ENCODE results near the gene SLC25A39. TPM values are rescaled to one million over a fixed set of nuclear protein-coding genes. Genes with fewer than 3 reads are reported as not detected.

SLC25A39 gene
- total and polyA plus RNA-seq, 2 of the 13 experiments (the other 11 are each of a cell fraction or from before 2014, with no cell fraction given), result 144 to 151 TPM

- ChIA-PET POLR2A (interaction anchor here (0.8 kb wide), 1 partner anchor 139 kb away, joined by 3 read pairs; the partner anchor contains the start of gene ATXN7L3), CTCF (ENCODE audit: low intra/inter-chr PET ratio, low total read pairs) (no interaction called here)
- no peak overlapping the region for H2AFZ ChIP-seq (ENCODE audit: low read length)
- peaks cover 2 to 32% of the 10 kb centered on the region in 2 experiments; a peak in 4 of 5 replicates for H3K27me3 ChIP-seq (ENCODE audit: control insufficient read depth in 1 of 2, insufficient read depth in 2 of 2, low read length in 2 of 2)
- no TSS peak for BruUV-seq (replicated peaks)
- TF ChIP-seq BHLHE40 (IDR thresholded peaks at IDR 0.05; ENCODE audit: low read length), result peak; percentile 32; the same call in 1 of the 2 replicates
- no peak for TF ChIP-seq ZNF576 (CRISPR knock-in tag; IDR thresholded peaks at IDR 0.05)
- no peak for DNase-seq (ENCODE audit: low spot score)
- H3K4me3 ChIP-seq (replicated peaks in 1 of 3; ENCODE audit: insufficient read depth in 1 of 3, low read depth in 2 of 3, low read length in 3 of 3), result no peak overlapping the region; a peak in 1 of 6 replicates
- no peak overlapping the region for H3K27ac ChIP-seq (ENCODE audit: extremely low read length, insufficient read depth, low read length)
- no peak for ATAC-seq
- no peak for FAIRE-seq
- no peak overlapping the region for H3K9ac ChIP-seq (ENCODE audit: insufficient read depth, low read depth, low read length)
- 26% methylated on average over 3 of the region's 6 CpGs for WGBS (ENCODE audit: low lambda C conversion rate)
- peaks cover 19% of the 10 kb centered on the region for H3K4me1 ChIP-seq (ENCODE audit: insufficient read depth, low read length)
- H3K36me3 ChIP-seq (replicated peaks in 1 of 2; ENCODE audit: control insufficient read depth in 1 of 2, insufficient read depth in 2 of 2, low read length in 2 of 2), result no peaks in the 10 kb centered on the region
- no peak overlapping the region for H3K4me2 ChIP-seq (ENCODE audit: low read depth, low read length)
- H3K9me3 ChIP-seq (ENCODE audit: low read length), result no peaks in the 10 kb centered on the region
- no peaks in the 10 kb centered on the region for H3K79me2 ChIP-seq (ENCODE audit: insufficient read depth, low read length)
- in situ Hi-C loops (cut with HindIII; ENCODE audit: extremely low pct_ligation_motif_present, low pct_unique_long_range_greater_than_20kb), result no loop called here
- intact Hi-C loops (cut with micrococcal nuclease; ENCODE audit: unreplicated experiment), result no loop called here
- H4K20me1 ChIP-seq (ENCODE audit: insufficient read depth, low read length), result no peaks in the 10 kb centered on the region
Observed at GRCh38 chr17:44338702-44339101, 14.1 kb upstream of the SLC25A39 start.

- Histone ChIP-seq H3K79me2 (ENCODE audit: insufficient read depth, low read length) (no peaks in the 10 kb centered on the region), H3K4me1 (ENCODE audit: insufficient read depth, low read length) (peaks cover 22% of the 10 kb centered on the region), H3K4me2 (ENCODE audit: low read depth, low read length) (no peak overlapping the region), H3K27ac (ENCODE audit: extremely low read length, insufficient read depth, low read length) (no peak overlapping the region), H3K9me3 (ENCODE audit: low read length) (no peaks in the 10 kb centered on the region), H3K36me3 (replicated peaks in 1 of 2; ENCODE audit: control insufficient read depth in 1 of 2, insufficient read depth in 2 of 2, low read length in 2 of 2) (no peaks in the 10 kb centered on the region), H4K20me1 (ENCODE audit: insufficient read depth, low read length) (no peaks in the 10 kb centered on the region), H3K27me3 (ENCODE audit: control insufficient read depth in 1 of 2, insufficient read depth in 2 of 2, low read length in 2 of 2) (peaks cover 2 to 40% of the 10 kb centered on the region in 2 experiments), H2AFZ (ENCODE audit: low read length) (no peak overlapping the region), H3K4me3 (replicated peaks in 1 of 3; ENCODE audit: insufficient read depth in 1 of 3, low read depth in 2 of 3, low read length in 3 of 3) (no peak overlapping the region), H3K9ac (ENCODE audit: insufficient read depth, low read depth, low read length) (no peak overlapping the region)
- in situ Hi-C loops (cut with HindIII; ENCODE audit: extremely low pct_ligation_motif_present, low pct_unique_long_range_greater_than_20kb), result no loop called here
- ATAC-seq (no peak), FAIRE-seq (no peak), DNase-seq (ENCODE audit: low spot score) (no peak)
- no TSS peak for BruUV-seq (replicated peaks)
- intact Hi-C loops (cut with micrococcal nuclease; ENCODE audit: unreplicated experiment), result no loop called here
- no peak for TF ChIP-seq ZMYM3 (CRISPR knock-in tag; IDR thresholded peaks at IDR 0.05)
- no peak for TF ChIP-seq BHLHE40 (IDR thresholded peaks at IDR 0.05; ENCODE audit: low read length)
- TF ChIP-seq ZNF549 (CRISPR knock-in tag; IDR thresholded peaks at IDR 0.05), result no peak
- no peak for TF ChIP-seq FOXA3 (CRISPR knock-in tag; IDR thresholded peaks at IDR 0.05)
- no peak for TF ChIP-seq LRRFIP1 (CRISPR knock-in tag; conservative IDR thresholded peaks at IDR 0.05)
- TF ChIP-seq SALL1 (CRISPR knock-in tag; IDR thresholded peaks at IDR 0.05), result no peak
- TF ChIP-seq EEA1 (CRISPR knock-in tag; IDR thresholded peaks at IDR 0.05; ENCODE audit: borderline replicate concordance), result no peak
- no peak for TF ChIP-seq ZNF530 (CRISPR knock-in tag; IDR thresholded peaks at IDR 0.05; ENCODE audit: low read depth)
- TF ChIP-seq HDAC1 (CRISPR knock-in tag; IDR thresholded peaks at IDR 0.05), result no peak
- TF ChIP-seq ZNF724P (CRISPR knock-in tag; IDR thresholded peaks at IDR 0.05; ENCODE audit: borderline replicate concordance), result no peak
- no peak for TF ChIP-seq SNRNP70 (IDR thresholded peaks at IDR 0.05; ENCODE audit: low read depth, low read length)
- no peak for TF ChIP-seq THAP8 (CRISPR knock-in tag; IDR thresholded peaks at IDR 0.05; ENCODE audit: borderline replicate concordance)
- TF ChIP-seq NFYC (CRISPR knock-in tag; IDR thresholded peaks at IDR 0.05), result no peak
- no peak for TF ChIP-seq ZNF589 (CRISPR knock-in tag; conservative IDR thresholded peaks at IDR 0.05)
- TF ChIP-seq MED8 (CRISPR knock-in tag; IDR thresholded peaks at IDR 0.05; ENCODE audit: insufficient replicate concordance), result no peak
- ChIA-PET CTCF (ENCODE audit: low intra/inter-chr PET ratio, low total read pairs) (no interaction called here), POLR2A (no interaction called here)
- 21% methylated on average over 5 of the region's 5 CpGs for WGBS (ENCODE audit: low lambda C conversion rate)
Observed at GRCh38 chr17:44335968-44336367, 11.3 kb upstream of the SLC25A39 start.
